Upper lobe of right lung (tissue), 1 donor: ENCODE measurements around the gene CATSPERD. TPM values are rescaled to one million over a fixed set of nuclear protein-coding genes. Genes with fewer than 3 reads are reported as not detected.

Experiments used
- ATAC-seq: fragments of 200-7000 bp; cut with Tn5 transposase; one replicate; pipeline ENCODE4 v1.9.1; 2020; ENCODE audit warnings: mild to moderate bottlenecking, moderate library complexity
- DNase-seq: peaks from one replicate; pipeline ENCODE4 v3.0.0-alpha.2; 2020
- H3K27ac ChIP-seq: fragments of 200-600 bp; one replicate; pipeline ENCODE4 v1.8.0; 2022
- H3K27me3 ChIP-seq: fragments of 200-600 bp; one replicate; pipeline ENCODE4 v1.8.0; 2022; ENCODE audit warnings: mild to moderate bottlenecking
- H3K36me3 ChIP-seq: fragments of 200-600 bp; one replicate; pipeline ENCODE4 v1.8.0; 2022
- H3K4me1 ChIP-seq: fragments of 200-600 bp; one replicate; pipeline ENCODE4 v1.8.0; 2022
- H3K4me3 ChIP-seq: fragments of 200-600 bp; one replicate; pipeline ENCODE4 v1.8.0; 2022; ENCODE audit warnings: mild to moderate bottlenecking
- H3K9me3 ChIP-seq: fragments of 200-600 bp; one replicate; pipeline ENCODE4 v1.8.0; 2022
- CTCF ChIP-seq: fragments of 200-600 bp; IDR thresholded peaks from one replicate; pipeline ENCODE4 v1.8.0; 2022; ENCODE audit warnings: antibody characterized with exemption
- intact Hi-C: fragments of 100-400 bp; cut with DNase I; formaldehyde crosslinking; loops from one replicate; pipeline ENCODE4 v1.11.0; 2022
- total RNA-seq: library from RNA; stranded (reverse); fragmentation: NEBNext Ultra II Directional; extraction: Animal tissue kit (Norgen Biotek cat#: 25700); gene quantifications from one replicate; pipeline ENCODE4 v1.2.1, GENCODE V29; 2021
- donor health status: DM: no; HTN: yes; CAD: no; lungs with severe emphysema.

Gene CATSPERD
- total RNA-seq, 1 donor from 2014 or later, result not detected

GRCh38 chr19:5784581-5785147 lies 64.2 kb downstream of the CATSPERD start, which contains the start of gene PRR22:
TSS of gene PRR22 (minus strand) at chr19:5784746. CDS start at chr19:5784660, 86 bp downstream.
- no peak within 1 kb of the TSS for H3K27ac ChIP-seq
- H3K4me1 ChIP-seq, result no peaks in the 10 kb centered on the region
- H3K9me3 ChIP-seq, result no peaks in the 10 kb centered on the region
- intact Hi-C loops, result no loop called here
- peaks cover 56% of the 10 kb centered on the region for H3K36me3 ChIP-seq
- no peak within 1 kb of the TSS for H3K4me3 ChIP-seq
- TF ChIP-seq CTCF, result no peak
- DNase-seq (no peak), ATAC-seq (no peak)
- H3K27me3 ChIP-seq, result no peaks in the 10 kb centered on the region

- no peak for ATAC-seq
- Histone ChIP-seq H3K4me3 (no peak overlapping the region), H3K36me3 (peaks cover 59% of the 10 kb centered on the region), H3K27me3 (no peaks in the 10 kb centered on the region), H3K9me3 (no peaks in the 10 kb centered on the region), H3K27ac (no peak overlapping the region), H3K4me1 (peaks cover 6% of the 10 kb centered on the region)
- TF ChIP-seq CTCF, result no peak
- DNase-seq, result no peak
- intact Hi-C loops, result no loop called here
Observed at GRCh38 chr19:5785423-5785822, 65.0 kb downstream of the CATSPERD start.

- peaks cover 59% of the 10 kb centered on the region for H3K36me3 ChIP-seq
- intact Hi-C loops, result no loop called here
- no peak for DNase-seq
Observed at GRCh38 chr19:5786593-5787408, 66.4 kb downstream of the CATSPERD start.

GRCh38 chr19:5787409-5788182 lies 67.2 kb downstream of the CATSPERD start:
- peaks cover 6% of the 10 kb centered on the region for H3K4me1 ChIP-seq

More at GRCh38 chr19:5786593-5787408, 66.4 kb downstream of the CATSPERD start:
- TF ChIP-seq CTCF, result no peak
- Histone ChIP-seq H3K9me3 (no peaks in the 10 kb centered on the region), H3K27ac (no peak overlapping the region), H3K27me3 (no peaks in the 10 kb centered on the region), H3K4me1 (peaks cover 6% of the 10 kb centered on the region), H3K4me3 (no peak overlapping the region)
- no peak for ATAC-seq

GRCh38 chr19:5788422-5788821 lies 68.0 kb downstream of the CATSPERD start:
- H3K4me1 ChIP-seq, result peaks cover 6% of the 10 kb centered on the region
- H3K27ac ChIP-seq, result no peak overlapping the region
- intact Hi-C loops, result no loop called here
- TF ChIP-seq CTCF, result no peak
- H3K4me3 ChIP-seq, result no peak overlapping the region
- no peak for DNase-seq
- H3K36me3 ChIP-seq, result peaks cover 59% of the 10 kb centered on the region
- no peaks in the 10 kb centered on the region for H3K27me3 ChIP-seq
- ATAC-seq, result no peak
- H3K9me3 ChIP-seq, result no peaks in the 10 kb centered on the region

More at GRCh38 chr19:5787409-5788182, 67.2 kb downstream of the CATSPERD start:
- Histone ChIP-seq H3K4me3 (no peak overlapping the region), H3K27ac (no peak overlapping the region), H3K27me3 (no peaks in the 10 kb centered on the region), H3K36me3 (peaks cover 59% of the 10 kb centered on the region), H3K9me3 (no peaks in the 10 kb centered on the region)
- ATAC-seq (no peak), DNase-seq (no peak)
- no peak for TF ChIP-seq CTCF
- intact Hi-C loops, result no loop called here
